H1 (cell line): ENCODE results near the gene WDR19. TPM values are rescaled to one million over a fixed set of nuclear protein-coding genes. Genes with fewer than 3 reads are reported as not detected.
A peak's percentile ranks its signal among the peaks of the same experiment; 100 is the strongest.

Experiments used
- FOSL1 ChIP-seq: IDR thresholded peaks from 2 replicates; pipeline ENCODE4 v1.6.1; 2011; ENCODE audit warnings: mild to moderate bottlenecking, low read depth, low read length, moderate library complexity; ENCODE audit not compliant: insufficient read depth
- HDAC2 ChIP-seq, 2 experiments: fragments of 300-600 bp in 1 of 2; sonication (generic) in 1 of 2; IDR thresholded peaks; 2 replicates each; pipeline ENCODE4 v1.6.1; 2011 to 2012; ENCODE audit warnings: low read depth in 2 of 2, low read length in 2 of 2, mild to moderate bottlenecking in 2 of 2, moderate library complexity in 2 of 2, borderline replicate concordance in 1 of 2, inconsistent platforms in 1 of 2
- MAFK ChIP-seq: IDR thresholded peaks from 2 replicates; pipeline ENCODE4 v1.6.1; 2012; ENCODE audit warnings: low read depth, mild to moderate bottlenecking, improper control_type of control experiment, low read length
- NANOG ChIP-seq: IDR thresholded peaks from 2 replicates; pipeline ENCODE4 v1.6.1; 2011; ENCODE audit warnings: low read length, low read depth, mild to moderate bottlenecking, inconsistent platforms; ENCODE audit not compliant: insufficient read depth, poor library complexity, severe bottlenecking
- TCF12 ChIP-seq: IDR thresholded peaks from 2 replicates; pipeline ENCODE4 v1.6.1; 2011; ENCODE audit warnings: low read depth, mild to moderate bottlenecking, low read length
- polyA plus RNA-seq, 7 experiments: library from polyadenylated mRNA; depleted of rRNA in 3 of 7; stranded (reverse) in 5 of 7; unstranded in 2 of 7; fragments of >200 nt in 5 of 7; fragments of 200-250 nt in 2 of 7; gene quantifications; 1 replicate in 5 of 7; 2 replicates in 1 of 7; 4 replicates in 1 of 7; pipeline versions ENCODE4 v1.2.1 to v1.2.3, GENCODE V29; 2011 to 2013; ENCODE audit warnings: missing spikeins in 2 of 7, mixed read lengths in 2 of 7
- total RNA-seq: library from RNA; stranded (reverse); fragmentation: NEBNext Ultra II Directional; extraction: Animal tissue kit (Norgen Biotek cat#: 25700); gene quantifications from 2 replicates; pipeline ENCODE4 v1.2.1, GENCODE V29; 2021
- TF ChIP-seq, protein P1 (sequence below): IDR thresholded peaks from 2 replicates; pipeline ENCODE4 v1.6.1; 2012; ENCODE audit warnings: low read length, inconsistent platforms
- TF ChIP-seq, protein P2 (sequence below): IDR thresholded peaks from 2 replicates; pipeline ENCODE4 v1.6.1; 2011; ENCODE audit warnings: low read length, improper control_type of control experiment

The WDR19 gene
- total and polyA plus RNA-seq, 2 of the 8 experiments (the other 6 are each of a cell fraction or from before 2014, with no cell fraction given), result 22.2 to 23.3 TPM

DNA sequence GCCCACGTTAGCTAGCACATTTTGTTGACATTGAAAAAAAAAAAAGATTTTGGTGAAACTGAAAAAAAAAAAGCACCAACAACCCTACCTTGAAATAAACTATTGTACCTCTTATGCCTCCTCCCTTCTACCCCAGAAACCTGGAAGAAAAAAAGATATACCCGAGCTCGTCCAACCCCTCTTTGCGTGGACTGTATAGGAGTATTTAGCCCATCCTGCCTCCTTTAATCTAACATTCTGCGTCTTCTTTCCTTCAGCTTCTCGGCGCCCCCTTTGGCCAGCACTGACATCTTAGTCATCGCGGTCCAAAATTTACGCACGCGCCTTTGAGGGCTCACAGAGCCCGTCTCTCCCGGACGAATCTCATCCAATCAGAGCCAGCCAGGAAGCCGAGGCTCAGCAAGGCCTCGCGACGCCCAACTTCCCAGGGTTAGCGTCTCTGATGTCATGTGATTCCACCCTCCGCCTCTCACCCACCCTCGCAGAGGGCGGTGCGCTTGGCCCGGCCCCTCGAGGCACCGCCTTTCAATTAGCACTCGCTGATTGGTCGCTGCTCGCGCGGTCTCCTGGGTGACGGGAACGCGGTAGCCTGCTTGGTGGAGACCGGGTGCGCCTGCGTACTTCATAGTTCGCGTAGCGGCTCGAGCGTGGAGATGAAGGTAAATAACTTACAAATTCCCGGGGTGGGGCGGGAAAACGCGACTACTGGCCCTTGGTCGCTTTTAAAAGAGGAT is at the start of gene WDR19 (continued):
- TF ChIP-seq, protein P1, sequence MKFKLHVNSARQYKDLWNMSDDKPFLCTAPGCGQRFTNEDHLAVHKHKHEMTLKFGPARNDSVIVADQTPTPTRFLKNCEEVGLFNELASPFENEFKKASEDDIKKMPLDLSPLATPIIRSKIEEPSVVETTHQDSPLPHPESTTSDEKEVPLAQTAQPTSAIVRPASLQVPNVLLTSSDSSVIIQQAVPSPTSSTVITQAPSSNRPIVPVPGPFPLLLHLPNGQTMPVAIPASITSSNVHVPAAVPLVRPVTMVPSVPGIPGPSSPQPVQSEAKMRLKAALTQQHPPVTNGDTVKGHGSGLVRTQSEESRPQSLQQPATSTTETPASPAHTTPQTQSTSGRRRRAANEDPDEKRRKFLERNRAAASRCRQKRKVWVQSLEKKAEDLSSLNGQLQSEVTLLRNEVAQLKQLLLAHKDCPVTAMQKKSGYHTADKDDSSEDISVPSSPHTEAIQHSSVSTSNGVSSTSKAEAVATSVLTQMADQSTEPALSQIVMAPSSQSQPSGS, result no peak
- TF ChIP-seq TCF12 (no peak), FOSL1 (no peak), NANOG (no peak), MAFK (no peak), HDAC2 (IDR thresholded peaks at IDR 0.05; ENCODE audit: borderline replicate concordance in 1 of 2, low read depth in 2 of 2, low read length in 2 of 2) (peak in 1 of 2 experiments; percentile 60; a peak in 1 of 4 replicates)
- TF ChIP-seq, protein P2, sequence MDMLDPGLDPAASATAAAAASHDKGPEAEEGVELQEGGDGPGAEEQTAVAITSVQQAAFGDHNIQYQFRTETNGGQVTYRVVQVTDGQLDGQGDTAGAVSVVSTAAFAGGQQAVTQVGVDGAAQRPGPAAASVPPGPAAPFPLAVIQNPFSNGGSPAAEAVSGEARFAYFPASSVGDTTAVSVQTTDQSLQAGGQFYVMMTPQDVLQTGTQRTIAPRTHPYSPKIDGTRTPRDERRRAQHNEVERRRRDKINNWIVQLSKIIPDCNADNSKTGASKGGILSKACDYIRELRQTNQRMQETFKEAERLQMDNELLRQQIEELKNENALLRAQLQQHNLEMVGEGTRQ, result peak; percentile 77
